A172 (cell line): ENCODE results near the gene EXOC1L. TPM values are rescaled to one million over a fixed set of nuclear protein-coding genes. Genes with fewer than 3 reads are reported as not detected.
A peak's percentile ranks its signal among the peaks of the same experiment; 100 is the strongest.
"Not testable (repeated sequence)": the region's sequence is repeated elsewhere in the genome, so short reads cannot be mapped to it uniquely, and the experiment has no call there.

Source experiments
- DNase-seq: peaks from one replicate; pipeline ENCODE4 v3.0.0-alpha.2; 2015; ENCODE audit warnings: low spot score
- total RNA-seq: library from RNA; depleted of rRNA; stranded (reverse); fragments of >200 nt; shearing (Covaris generic); gene quantifications from 2 replicates; pipeline ENCODE4 v1.2.3, GENCODE V29; 2014

The EXOC1L gene
- total RNA-seq, 1 experiment from 2014 or later: not detected

GRCh38 chr4:55838356-55838755 lies 18.8 kb downstream of the EXOC1L start:
- no peak for DNase-seq

GRCh38 chr4:55838952-55839351 lies 19.4 kb downstream of the EXOC1L start:
- DNase-seq: no peak

- no peak for DNase-seq
Measured at GRCh38 chr4:55840956-55841355, 21.4 kb downstream of the EXOC1L start.

GRCh38 chr4:55841373-55842239 lies 22.0 kb downstream of the EXOC1L start:
- not testable (repeated sequence) for DNase-seq

GRCh38 chr4:55842312-55842711 lies 22.7 kb downstream of the EXOC1L start:
- DNase-seq: not testable (repeated sequence)

GRCh38 chr4:55849724-55850123 lies 30.1 kb downstream of the EXOC1L start:
- no peak for DNase-seq

GRCh38 chr4:55851885-55852284 lies 32.3 kb downstream of the EXOC1L start:
- DNase-seq: no peak

- DNase-seq: peak; percentile 95
Measured at GRCh38 chr4:55853484-55854046, 34.0 kb downstream of the EXOC1L start, which contains the start of gene EXOC1. TSS of gene EXOC1 (plus strand) at chr4:55853648. CDS start at chr4:55858324, 4,676 bp downstream.

- no peak for DNase-seq
Measured at GRCh38 chr4:55854129-55854528, 34.5 kb downstream of the EXOC1L start.

- DNase-seq: no peak
Measured at GRCh38 chr4:55857586-55857985, 38.0 kb downstream of the EXOC1L start.

GRCh38 chr4:55859711-55860110 lies 40.1 kb downstream of the EXOC1L start:
- DNase-seq: no peak

- no peak for DNase-seq
Measured at GRCh38 chr4:55864577-55865223, 45.1 kb downstream of the EXOC1L start.

- peak; percentile 20 for DNase-seq
Measured at GRCh38 chr4:55865228-55865806, 45.7 kb downstream of the EXOC1L start.

GRCh38 chr4:55866290-55866907 lies 46.8 kb downstream of the EXOC1L start:
- DNase-seq: peak; percentile 89

- peak; percentile 59 for DNase-seq
Measured at GRCh38 chr4:55866973-55867574, 47.5 kb downstream of the EXOC1L start.

GRCh38 chr4:55868581-55869090 lies 49.0 kb downstream of the EXOC1L start:
- no peak for DNase-seq

- DNase-seq: no peak
Measured at GRCh38 chr4:55871299-55871800, 51.8 kb downstream of the EXOC1L start.

GRCh38 chr4:55874831-55875230 lies 55.2 kb downstream of the EXOC1L start:
- no peak for DNase-seq

GRCh38 chr4:55876387-55876786 lies 56.8 kb downstream of the EXOC1L start:
- no peak for DNase-seq

GRCh38 chr4:55879224-55879623 lies 59.6 kb downstream of the EXOC1L start:
- no peak for DNase-seq
